ENCODE measurements around the gene FBXL14.

DNA sequence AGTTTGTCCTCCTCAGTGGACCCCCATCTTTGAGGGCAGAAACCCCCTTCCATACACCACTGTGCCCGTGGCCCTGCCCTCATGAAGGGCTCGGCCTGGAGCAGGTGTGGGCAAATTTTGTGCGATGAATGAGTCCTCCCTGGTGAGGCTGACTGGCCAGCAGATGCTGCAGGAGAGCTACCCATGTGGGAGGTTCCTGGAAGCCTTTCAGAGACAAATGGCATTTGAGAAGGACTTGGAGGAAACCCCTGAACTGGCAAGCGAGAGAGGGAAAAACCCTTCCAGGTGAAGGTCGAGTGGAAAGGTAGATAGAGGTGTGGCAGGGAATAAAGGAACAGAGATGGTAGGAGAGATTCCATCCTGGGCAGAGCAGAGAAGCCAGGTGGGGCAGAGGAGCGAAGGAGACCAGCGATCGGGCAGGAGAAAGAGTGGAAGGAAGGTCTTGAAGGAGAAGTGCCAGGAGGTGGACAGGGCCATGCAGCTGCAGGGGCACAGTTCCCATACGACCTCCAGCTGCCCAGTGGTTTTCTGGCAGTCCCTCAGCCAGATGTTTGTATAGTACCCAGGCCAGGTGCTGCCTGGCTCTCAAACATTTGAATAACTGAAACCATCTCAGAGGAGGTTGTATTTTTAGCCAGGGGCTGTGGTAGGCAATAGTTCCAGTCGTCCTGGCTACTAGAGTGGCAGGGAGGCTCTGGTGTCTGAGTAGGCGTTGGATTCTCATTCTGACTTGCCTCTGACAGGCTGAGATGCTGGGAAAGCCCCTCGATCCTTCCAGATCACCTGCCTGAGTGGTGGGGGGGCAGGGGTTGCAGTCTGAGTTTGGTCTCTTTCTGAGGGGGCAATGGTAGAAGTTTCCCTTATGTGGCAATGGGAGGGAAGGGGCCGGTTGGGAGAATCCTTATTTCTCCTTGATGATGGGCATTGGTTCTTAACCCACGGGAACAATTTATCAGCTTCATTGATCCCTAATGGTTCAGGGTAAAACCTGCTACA, 40.1 kb downstream of the FBXL14 start:
- TF ChIP-seq, protein P1, sequence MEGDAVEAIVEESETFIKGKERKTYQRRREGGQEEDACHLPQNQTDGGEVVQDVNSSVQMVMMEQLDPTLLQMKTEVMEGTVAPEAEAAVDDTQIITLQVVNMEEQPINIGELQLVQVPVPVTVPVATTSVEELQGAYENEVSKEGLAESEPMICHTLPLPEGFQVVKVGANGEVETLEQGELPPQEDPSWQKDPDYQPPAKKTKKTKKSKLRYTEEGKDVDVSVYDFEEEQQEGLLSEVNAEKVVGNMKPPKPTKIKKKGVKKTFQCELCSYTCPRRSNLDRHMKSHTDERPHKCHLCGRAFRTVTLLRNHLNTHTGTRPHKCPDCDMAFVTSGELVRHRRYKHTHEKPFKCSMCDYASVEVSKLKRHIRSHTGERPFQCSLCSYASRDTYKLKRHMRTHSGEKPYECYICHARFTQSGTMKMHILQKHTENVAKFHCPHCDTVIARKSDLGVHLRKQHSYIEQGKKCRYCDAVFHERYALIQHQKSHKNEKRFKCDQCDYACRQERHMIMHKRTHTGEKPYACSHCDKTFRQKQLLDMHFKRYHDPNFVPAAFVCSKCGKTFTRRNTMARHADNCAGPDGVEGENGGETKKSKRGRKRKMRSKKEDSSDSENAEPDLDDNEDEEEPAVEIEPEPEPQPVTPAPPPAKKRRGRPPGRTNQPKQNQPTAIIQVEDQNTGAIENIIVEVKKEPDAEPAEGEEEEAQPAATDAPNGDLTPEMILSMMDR (IDR thresholded peaks at IDR 0.05), result no peak
- no peak for TF ChIP-seq POLR2A (IDR thresholded peaks at IDR 0.05)

All from gastroesophageal sphincter (tissue), 3 donors.